Measurements from ENCODE around the gene SETBP1. TPM values are rescaled to one million over a fixed set of nuclear protein-coding genes. Genes with fewer than 3 reads are reported as not detected.

SETBP1 gene
- polyA plus RNA-seq, 3 donors: 30.9 to 34.2 (median 31.7) TPM

DNA sequence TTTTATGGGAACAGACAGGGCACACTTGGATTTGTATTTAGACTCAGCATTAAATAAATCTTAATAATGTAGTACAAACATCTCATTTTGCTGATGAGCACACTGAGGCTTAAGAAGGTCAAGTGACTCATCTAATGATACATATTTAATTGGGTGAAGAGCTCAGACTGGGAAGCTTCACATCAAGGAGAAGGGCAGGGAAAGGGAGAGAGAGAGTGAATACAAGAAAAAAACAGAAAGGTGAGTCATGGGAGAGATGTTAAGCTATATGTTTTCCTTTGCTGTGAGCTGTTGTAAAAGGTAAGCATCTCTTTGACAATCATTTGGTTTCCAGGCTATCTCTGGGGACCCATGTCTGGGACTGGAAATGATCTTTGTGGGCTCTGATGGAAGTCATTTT lies 277.8 kb downstream of the SETBP1 start:
- DNase-seq (ENCODE audit: extremely low read depth in 1 of 11, low read depth in 9 of 11, low spot score in 4 of 11): no peak

DNA sequence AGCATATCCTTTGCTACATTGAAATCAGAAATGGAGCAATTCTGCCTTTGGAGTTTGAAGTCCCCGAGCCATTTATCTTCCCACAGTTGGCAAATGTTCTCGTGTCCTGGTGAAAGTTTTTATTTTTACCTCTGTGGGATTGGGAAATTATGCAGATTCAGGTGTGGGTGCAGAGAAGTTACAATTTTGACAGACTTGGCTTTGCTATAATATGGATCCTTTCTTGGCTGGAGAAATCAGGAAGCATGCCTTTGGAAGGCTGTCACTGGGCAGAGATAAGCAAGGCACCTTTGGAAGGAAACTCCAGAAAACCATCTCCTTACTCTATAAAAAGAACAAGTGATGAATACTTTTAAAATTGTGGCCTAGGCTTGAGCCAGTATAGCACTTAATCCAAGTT lies 278.3 kb downstream of the SETBP1 start:
- no peak for DNase-seq (ENCODE audit: extremely low read depth in 1 of 11, low read depth in 9 of 11, low spot score in 4 of 11)

DNA sequence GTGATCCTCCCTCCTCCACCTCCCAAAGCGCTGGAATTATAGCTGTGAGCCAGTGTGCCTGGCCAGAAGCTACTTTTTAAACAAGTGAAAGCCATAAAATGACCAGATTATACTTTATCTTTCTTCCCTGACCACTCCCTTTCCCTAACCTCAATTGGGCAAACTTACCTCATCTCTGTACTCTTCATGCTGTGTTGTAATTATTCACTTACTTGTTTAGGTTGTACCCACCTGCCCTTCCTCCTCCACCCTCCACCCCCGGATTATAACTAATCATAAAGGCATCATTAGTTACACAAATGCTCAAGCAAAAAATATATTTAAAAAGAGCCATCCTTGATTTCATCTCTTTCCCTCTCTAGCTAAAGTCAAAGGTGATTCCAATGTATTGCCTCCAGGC lies 279.9 kb downstream of the SETBP1 start:
- DNase-seq (ENCODE audit: extremely low read depth in 1 of 11, low read depth in 9 of 11, low spot score in 4 of 11): no peak

DNA sequence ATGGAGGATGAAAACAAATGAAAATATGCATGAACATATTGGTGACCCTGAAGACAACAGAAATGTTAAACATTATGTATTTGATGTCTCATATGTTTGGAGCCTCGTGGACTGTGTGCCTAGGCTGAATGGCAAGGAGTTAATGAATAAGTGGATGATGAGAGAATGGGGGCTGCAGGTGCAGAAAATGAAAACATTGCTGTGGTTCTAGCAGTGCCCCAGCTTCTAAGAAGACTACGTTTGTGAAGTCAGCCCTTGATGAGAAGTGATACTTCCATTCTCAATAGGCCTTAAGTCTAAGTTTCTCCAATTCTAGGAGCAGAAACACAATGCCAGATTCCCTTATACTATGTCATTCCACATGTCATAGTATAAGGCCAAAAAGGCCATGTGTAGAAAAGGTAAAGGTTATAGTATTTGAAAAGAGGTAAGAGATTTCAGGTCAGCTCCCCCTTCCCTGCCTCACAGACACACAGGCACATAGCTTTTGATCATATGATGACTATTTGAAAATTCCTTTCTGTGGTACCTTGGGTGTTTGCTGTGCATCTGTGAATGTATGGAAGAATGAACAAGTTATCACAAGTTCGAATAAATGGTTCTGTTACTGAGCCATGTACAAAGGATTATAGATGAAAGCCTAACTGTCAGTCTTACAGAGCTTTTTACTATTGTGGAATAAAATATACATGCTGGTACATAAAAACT lies 280.8 kb downstream of the SETBP1 start:
- DNase-seq (ENCODE audit: extremely low read depth in 1 of 11, low read depth in 9 of 11, low spot score in 4 of 11): no peak

DNA sequence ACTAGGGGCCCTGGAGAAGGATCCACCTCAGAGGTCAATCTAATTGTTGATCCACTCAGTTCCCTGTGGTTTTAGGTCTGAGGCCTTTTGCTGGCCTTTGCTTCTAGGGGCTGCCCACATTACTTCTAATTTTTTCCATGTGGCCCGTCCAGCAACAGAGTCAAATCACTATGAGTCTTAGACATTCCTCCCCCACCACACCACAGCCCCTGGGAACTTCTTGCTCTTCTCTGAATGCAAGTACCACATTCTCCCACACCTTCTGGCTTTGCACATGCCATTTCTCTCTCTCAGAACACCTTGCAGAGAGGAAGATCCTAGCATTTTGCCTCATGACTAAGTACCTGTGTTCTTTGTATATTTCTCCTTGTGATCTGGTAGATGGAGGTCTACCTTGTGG lies 286.9 kb downstream of the SETBP1 start:
- no peak for DNase-seq (ENCODE audit: extremely low read depth in 1 of 11, low read depth in 9 of 11, low spot score in 4 of 11)

DNA sequence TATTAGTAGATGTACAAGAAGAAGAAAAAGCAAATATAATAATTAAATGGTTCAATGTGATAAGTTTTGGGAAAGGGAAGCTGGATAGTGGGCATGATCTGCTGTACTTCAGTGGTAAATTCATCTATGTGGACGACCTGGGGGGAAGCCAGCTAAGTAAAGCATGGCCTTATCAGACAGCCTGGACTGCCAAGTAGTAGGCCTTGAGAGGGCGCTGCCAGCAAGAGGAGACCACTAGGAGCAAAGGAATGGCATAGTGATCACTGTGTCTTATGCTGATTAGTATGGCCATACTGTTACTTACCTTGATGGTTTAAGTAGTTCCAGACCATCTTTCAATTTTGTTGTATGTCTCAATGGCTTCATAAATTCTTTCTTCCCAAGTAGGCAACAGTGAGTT lies 287.6 kb downstream of the SETBP1 start:
- DNase-seq (ENCODE audit: extremely low read depth in 1 of 11, low read depth in 9 of 11, low spot score in 4 of 11): no peak

DNA sequence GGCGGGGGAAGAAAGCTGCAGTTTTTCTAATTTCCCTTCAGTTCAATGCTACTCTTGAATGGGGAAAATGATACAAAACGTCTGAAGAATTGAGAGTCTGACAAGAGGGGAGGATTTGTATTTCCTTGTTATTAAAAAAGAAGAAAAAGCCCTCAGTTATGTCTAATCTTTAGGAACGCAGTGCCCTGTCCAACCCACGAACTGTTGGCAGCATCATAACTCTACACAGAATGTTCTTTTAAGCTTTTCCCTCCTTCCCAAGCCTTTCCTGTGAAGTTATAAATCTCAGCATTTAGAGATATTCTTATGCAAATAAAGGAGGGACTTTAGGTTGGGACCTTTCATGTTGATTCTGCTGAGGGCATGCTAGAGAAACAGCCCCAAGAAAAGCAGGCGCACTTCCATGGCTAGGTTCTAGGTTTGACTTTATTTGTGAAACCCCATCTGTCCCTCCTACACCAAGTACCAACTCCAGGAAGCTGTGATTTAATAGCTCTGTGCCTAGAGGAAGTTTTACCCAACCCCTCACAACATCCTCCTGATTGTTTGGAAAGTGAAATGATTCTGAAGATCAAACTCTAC lies 288.6 kb downstream of the SETBP1 start:
- DNase-seq (ENCODE audit: extremely low read depth in 1 of 11, low read depth in 9 of 11, low spot score in 4 of 11): peak in 1 of 11 donors; percentile 12

DNA sequence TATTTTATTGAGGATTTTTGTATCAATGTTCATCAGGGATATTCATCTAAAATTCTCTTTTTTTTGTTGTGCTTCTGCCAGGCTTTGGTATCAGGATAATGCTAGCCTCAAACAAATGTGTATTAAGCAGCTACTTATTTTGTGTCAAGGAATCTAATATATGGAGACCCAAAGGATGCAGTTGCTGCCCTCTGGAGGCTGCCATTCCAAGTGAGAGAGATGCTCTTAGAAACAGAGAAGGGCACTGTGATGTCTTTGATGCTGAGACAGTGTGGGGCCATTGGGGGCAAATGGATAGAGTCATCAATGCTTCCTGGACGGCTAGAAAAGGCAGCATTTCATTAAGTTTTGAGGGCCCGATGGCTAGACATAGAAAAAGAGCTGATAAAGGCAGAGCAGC lies 292.6 kb downstream of the SETBP1 start:
- no peak for DNase-seq (ENCODE audit: extremely low read depth in 1 of 11, low read depth in 9 of 11, low spot score in 4 of 11)

DNA sequence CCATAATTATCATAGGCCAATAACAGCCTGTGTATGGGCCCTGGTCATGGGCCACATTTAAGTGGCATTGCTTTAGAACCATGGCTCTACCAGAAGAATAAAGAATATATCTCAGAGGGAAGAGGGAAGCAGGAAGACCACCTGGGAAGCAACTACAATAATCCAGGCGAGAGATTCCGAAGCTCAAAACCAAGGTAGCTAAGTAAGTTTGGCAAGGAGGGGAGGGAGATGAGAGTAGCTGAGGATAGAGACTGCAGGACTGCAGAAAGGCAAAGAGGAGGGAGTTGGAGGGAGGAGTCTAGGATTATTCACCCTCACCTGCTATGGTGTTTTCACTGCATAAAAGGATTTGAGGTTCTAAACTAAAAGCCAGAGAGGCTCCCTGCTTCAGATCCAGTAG lies 293.5 kb downstream of the SETBP1 start:
- DNase-seq (ENCODE audit: extremely low read depth in 1 of 11, low read depth in 9 of 11, low spot score in 4 of 11): no peak

DNA sequence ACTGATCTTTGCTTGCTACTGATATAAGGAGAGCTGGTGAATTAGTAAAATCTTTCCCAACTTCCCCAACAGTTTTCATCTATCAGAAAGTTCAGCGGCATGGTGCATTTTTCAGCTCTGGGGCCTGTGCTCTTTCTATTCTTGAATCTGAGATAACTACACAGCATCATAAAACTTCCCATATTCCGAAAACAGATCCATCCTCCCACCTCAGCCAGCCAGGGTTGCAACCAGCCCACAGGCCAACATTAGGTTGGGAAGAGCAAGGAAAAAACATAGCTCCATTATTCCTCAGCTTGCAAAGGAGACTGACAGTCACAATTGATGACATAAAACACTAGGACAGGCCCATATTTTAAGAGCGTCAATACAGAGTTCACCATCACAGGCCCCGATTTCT lies 297.2 kb downstream of the SETBP1 start:
- DNase-seq (ENCODE audit: extremely low read depth in 1 of 11, low read depth in 9 of 11, low spot score in 4 of 11): no peak

DNA sequence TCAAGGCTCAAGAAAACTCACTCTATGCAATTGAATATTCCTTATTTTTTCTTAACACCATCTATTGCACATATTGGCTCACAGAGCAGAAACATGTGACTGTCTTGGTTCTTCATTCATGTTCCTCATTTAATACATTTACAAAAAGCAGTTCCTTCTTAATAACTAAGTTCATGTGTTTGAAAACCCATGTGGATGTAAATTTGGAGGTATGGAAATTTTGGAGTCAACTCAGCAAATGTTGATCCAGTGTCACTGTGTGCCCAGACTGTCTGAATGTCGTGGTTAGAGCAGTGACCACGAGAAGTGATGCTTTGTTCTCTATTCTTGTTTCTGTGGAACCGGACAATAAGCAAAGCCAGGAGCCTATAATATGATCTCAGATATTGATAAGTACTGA lies 299.1 kb downstream of the SETBP1 start:
- DNase-seq (ENCODE audit: extremely low read depth in 1 of 11, low read depth in 9 of 11, low spot score in 4 of 11): no peak

DNA sequence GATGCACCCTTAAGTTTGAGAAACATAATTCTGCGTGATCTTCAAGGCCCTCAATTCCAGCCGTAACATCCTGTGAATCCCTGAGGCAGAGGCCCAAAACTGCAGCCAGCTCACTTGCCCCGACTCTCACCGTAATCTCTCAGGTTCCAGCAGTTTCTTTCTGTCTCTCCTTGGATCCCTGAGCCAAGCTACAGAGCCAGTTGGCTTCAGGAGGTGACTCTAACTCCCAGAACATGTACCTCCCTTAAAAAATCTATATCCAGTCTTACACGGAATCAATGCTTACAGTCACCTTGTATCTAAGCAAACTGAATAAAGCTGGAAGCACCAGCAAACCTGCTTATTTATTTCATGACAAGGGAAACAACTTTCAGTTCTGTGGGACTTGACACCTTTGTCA lies 300.4 kb downstream of the SETBP1 start:
- no peak for DNase-seq (ENCODE audit: extremely low read depth in 1 of 11, low read depth in 9 of 11, low spot score in 4 of 11)

DNA sequence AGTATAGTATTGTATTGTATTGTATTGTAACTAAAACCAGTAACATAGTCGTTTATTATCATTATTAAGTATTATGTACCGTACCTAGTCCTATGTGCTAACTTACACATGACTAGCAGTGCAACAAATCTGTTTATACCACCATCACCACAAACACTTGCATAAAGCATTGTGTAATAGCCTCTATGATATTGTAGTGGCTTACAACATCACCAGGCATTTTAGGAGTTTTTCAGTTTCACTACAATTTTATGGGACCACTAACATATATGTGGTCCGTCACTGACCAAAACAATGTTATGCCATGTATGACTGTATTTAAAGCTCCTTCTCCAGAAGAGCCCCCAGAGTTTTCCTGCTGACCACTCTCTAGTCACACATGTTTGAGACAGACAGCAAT lies 306.2 kb downstream of the SETBP1 start:
- no peak for DNase-seq (ENCODE audit: extremely low read depth in 1 of 11, low read depth in 9 of 11, low spot score in 4 of 11)

DNA sequence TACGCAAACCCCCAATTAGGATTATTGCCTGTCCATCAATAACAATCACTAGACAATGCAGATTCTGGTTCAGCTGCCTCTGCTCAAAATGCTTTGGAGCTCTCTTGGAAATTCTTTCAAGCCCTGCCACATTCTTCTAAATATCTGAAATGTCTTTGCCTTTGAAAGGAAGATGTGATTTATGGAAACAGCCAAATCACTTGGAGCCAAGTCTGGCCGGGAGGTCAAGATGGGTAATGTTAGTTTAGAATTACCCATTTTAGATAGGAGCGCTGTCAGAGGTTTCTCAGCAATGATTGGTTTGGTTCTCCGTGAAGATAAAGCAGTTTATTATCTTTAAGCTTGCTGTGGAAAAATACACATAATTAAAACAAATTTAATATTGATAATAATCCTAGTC lies 306.7 kb downstream of the SETBP1 start:
- no peak for DNase-seq (ENCODE audit: extremely low read depth in 1 of 11, low read depth in 9 of 11, low spot score in 4 of 11)

DNA sequence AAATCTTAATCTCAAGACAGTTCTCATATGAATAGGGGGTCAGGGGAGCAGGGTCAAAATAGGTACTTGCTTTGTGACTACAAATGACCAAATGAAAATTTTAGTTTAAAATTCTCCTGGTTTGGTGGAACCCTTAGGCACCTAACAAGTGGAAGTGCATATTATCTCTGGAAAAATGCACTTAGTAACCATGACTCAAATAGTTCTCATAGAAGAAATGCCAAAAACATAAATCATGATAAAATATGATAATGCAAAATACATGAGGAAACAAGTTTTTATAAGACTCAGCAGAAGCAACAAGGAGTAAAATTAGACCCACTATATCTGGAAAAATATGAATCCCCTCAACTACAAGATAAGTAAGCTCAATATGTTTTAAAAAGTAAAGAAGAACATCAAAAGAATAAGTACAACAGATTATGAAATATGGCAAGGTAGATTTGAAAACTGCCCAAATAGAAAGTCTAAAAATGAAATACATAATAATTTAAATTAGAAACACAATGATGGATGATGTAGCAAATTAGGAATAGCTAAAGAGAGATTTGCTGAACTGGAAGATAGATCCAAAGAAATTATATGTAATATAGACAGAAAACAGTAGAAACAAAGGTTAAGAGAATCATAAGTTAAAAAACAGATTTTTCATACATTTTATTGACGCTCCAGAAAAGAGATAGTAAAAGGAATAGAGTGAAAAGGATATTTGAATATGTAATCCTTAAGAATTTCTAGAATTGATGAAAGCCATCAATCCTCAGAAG lies 308.3 kb downstream of the SETBP1 start:
- DNase-seq (ENCODE audit: extremely low read depth in 1 of 11, low read depth in 9 of 11, low spot score in 4 of 11): no peak

DNA sequence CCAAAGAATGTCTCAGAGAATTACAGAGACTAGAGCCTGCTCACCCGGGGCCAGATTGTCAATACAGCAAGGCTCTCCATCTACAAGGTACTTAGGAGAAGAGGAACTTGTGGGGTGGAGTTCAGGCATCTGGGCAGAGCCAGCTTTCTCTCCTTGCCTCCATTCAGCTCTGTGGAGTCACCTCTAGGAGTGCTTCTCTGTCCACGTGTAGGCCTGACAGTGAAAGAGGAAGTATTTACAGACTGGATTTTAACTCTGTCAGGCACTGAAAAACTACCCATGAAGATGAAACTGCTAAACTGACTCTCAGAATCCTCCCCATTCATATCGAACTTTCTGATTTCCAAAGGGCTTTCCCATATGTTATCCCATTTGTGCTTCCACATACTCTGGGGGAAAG lies 315.6 kb downstream of the SETBP1 start:
- no peak for DNase-seq (ENCODE audit: extremely low read depth in 1 of 11, low read depth in 9 of 11, low spot score in 4 of 11)

DNA sequence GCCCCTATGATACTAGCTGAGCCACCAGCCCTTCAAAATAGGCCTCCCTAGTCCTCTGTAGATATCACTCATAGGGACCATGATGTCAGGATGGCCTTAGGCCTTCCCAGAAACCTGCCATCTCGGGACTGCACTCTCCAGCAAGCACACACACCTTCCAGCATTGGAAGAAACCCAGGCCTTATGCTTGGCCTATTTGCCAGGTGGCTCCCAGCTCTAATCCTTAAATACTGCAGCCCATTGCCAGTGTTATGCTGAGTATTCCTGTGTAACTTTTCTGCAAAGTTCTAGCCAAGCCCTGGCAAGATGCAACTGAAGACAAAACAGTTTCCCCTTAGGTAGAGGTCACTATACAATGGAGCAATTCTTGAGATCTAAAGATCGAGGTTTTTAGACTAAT lies 316.5 kb downstream of the SETBP1 start:
- DNase-seq (ENCODE audit: extremely low read depth in 1 of 11, low read depth in 9 of 11, low spot score in 4 of 11): no peak

DNA sequence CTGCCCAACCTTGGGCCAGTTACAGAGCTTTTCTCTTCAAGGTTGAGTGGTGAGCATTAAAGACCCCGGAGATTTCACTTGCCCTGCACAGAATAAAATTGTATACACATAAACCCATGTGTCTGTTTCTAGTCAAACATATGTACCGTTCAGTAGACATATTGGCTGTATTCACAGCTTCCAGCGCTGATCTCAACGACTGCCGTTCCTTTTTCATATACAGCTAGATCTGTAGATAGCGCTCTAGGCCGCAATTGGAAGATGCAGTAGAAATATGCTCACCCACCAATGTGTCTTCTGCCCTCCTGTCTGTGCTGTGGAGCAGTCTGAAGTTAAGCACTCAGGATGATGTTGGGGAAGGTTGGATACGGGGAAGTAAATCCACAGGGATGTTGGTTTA lies 317.7 kb downstream of the SETBP1 start:
- DNase-seq (ENCODE audit: extremely low read depth in 1 of 11, low read depth in 9 of 11, low spot score in 4 of 11): no peak

DNA sequence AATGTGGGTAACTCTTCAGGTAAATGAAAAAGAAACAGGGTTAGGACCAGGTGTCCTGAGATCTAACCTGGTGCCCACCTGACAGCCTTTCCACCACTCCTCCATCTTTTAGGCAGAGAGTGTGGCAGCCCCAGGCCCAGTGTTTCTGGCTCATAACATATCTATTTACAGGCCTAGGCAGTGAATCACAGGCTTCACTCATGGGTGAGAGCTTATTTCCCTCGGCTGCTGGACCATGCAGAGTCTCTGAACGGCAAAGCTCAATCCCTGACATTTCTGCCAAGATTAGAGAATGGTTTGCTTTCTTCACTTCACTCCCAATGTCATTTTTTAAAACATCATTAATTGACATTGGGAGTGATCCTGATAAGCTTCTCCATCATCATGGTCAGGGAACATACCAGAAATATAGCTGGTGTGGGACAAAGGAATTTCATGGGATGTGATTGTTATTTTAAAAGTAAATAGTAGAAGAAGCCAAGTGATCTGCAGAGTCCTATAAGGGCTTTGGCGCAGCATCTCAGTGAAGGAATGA lies 323.9 kb downstream of the SETBP1 start:
- no peak for DNase-seq (ENCODE audit: extremely low read depth in 1 of 11, low read depth in 9 of 11, low spot score in 4 of 11)

DNA sequence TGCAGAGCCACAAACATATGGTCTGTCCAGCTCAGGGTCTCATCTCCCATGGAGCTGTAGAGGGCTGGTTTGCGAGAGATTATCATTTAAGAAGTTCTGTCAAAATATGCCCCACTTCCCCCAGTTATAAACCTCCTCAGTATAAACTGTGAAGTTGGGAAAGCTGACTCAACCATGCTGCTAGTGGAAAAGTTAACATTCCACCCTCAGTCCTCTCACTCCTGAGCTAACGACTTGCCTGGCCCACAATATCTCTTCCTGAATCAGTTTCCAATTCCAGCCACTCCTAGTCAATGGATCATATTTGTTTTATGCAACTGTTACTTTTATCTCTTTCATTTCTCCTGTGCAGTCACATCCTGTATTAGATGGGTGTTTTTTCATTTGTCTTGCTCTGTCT lies 326.2 kb downstream of the SETBP1 start:
- no peak for DNase-seq (ENCODE audit: extremely low read depth in 1 of 11, low read depth in 9 of 11, low spot score in 4 of 11)
